ENCODE measurements around the gene UPK3BL1.
"Not testable (repeated sequence)": the region's sequence is repeated elsewhere in the genome, so short reads cannot be mapped to it uniquely, and the experiment has no call there.

UPK3BL1 gene

DNA sequence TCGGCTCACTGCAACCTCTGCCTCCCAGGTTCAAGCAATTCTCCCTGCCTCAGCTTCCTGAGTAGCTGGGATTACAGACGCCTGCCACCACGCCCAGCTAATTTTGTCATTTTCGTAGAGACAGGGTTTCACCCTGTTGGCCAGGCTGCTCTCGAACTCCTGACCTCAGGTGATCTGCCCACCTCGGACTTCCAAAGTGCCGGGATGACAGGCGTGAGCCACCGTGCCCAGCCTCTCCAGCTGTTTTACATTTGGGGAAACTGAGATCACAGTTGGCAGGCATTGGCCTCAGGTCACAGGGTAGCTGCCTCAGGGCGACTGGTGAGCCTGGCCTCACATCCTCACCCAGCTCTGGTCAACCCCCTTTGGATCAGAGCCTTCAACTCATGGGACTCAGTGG is 32.9 kb downstream of the UPK3BL1 start:
- H3K27ac ChIP-seq (ENCODE audit: low read depth, low read length, severe bottlenecking); H3K4me1 ChIP-seq (ENCODE audit: control insufficient read depth, insufficient read depth, low read length, poor library complexity, severe bottlenecking); H3K9me3 ChIP-seq (ENCODE audit: control insufficient read depth, low read length); H3K36me3 ChIP-seq (ENCODE audit: control insufficient read depth, insufficient read depth, low read length); H3K4me3 ChIP-seq (ENCODE audit: extremely low read depth, insufficient read depth, low read length, poor library complexity, severe bottlenecking): not testable (repeated sequence)
- WGBS, 2 experiments (ENCODE audit: insufficient coverage in 2 of 2): 96% methylated on average over 4 of the region's 10 CpGs; no CpG with 5 or more reads in 1 of the 2 experiments

GRCh38 chr7:102606848-102607247 is 35.7 kb downstream of the UPK3BL1 start:
- H3K4me3 ChIP-seq (ENCODE audit: extremely low read depth, insufficient read depth, low read length, poor library complexity, severe bottlenecking); H3K36me3 ChIP-seq (ENCODE audit: control insufficient read depth, insufficient read depth, low read length); H3K27ac ChIP-seq (ENCODE audit: low read depth, low read length, severe bottlenecking); H3K4me1 ChIP-seq (ENCODE audit: control insufficient read depth, insufficient read depth, low read length, poor library complexity, severe bottlenecking); H3K9me3 ChIP-seq (ENCODE audit: control insufficient read depth, low read length): not testable (repeated sequence)
- no CpG with 5 or more reads among the region's 5 CpGs for WGBS, 2 experiments (ENCODE audit: insufficient coverage in 2 of 2)

DNA sequence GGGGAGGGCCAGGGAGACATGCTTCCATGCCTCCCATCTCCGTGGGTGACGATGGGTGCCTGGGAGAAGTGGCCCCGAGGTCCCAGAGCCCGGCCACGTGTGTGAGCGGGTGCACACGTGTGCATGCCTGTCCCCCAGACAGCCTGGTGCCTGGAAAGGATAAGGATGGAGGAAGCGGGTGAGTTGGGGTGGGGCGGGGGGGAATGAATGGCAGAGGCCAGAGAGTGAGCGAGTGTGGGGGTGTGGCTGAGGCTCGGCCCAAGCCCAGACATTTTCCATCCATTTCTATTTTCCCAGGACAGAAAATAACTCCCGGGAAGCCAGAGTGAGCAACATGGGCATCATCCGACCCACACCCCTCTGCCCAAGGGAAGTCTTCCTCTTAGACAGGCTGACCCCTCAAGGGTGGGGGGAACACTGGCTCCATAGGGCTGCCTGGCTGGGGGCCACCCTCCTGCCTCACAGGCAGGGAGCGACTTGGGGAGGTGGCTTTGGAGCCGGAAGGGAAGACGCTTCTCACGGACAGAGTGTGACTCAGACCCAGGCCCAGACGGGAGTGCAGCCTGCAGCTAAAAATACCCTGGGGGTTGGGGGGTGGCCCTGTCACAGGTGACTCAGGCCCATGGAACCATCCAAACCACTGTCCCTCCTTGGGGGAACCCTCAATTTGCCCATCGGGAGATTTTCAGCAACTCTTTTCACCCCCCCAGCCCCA is 38.0 kb downstream of the UPK3BL1 start:
- H3K4me3 ChIP-seq (ENCODE audit: extremely low read depth, insufficient read depth, low read length, poor library complexity, severe bottlenecking); H3K4me1 ChIP-seq (ENCODE audit: control insufficient read depth, insufficient read depth, low read length, poor library complexity, severe bottlenecking); H3K9me3 ChIP-seq (ENCODE audit: control insufficient read depth, low read length); H3K27ac ChIP-seq (ENCODE audit: low read depth, low read length, severe bottlenecking); H3K36me3 ChIP-seq (ENCODE audit: control insufficient read depth, insufficient read depth, low read length): not testable (repeated sequence)
- no CpG with 5 or more reads among the region's 19 CpGs for WGBS, 2 experiments (ENCODE audit: insufficient coverage in 2 of 2)

DNA sequence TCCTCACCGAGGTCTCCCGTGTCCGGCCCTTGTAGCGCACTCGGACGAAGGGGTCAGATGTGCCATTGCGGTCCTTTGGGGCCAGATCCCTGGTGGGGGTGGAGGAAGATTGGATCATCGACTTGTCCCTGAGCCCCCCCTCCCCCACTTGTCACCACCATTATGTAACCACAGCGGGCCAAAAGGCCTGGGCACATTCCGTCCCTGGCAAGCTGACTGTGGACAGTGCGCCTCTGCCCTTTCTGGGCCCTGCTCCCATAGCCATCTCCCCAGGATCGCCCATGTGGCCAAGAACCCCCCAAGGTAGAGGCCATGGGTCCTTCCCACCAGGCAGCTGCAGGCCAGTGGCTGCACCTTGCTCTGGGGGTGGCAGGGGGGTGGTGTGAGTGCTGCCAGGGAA is 40.3 kb downstream of the UPK3BL1 start:
- H3K4me1 ChIP-seq (ENCODE audit: control insufficient read depth, insufficient read depth, low read length, poor library complexity, severe bottlenecking); H3K9me3 ChIP-seq (ENCODE audit: control insufficient read depth, low read length); H3K4me3 ChIP-seq (ENCODE audit: extremely low read depth, insufficient read depth, low read length, poor library complexity, severe bottlenecking); H3K36me3 ChIP-seq (ENCODE audit: control insufficient read depth, insufficient read depth, low read length); H3K27ac ChIP-seq (ENCODE audit: low read depth, low read length, severe bottlenecking): not testable (repeated sequence)
- WGBS, 2 experiments (ENCODE audit: insufficient coverage in 2 of 2): no CpG with 5 or more reads among the region's 12 CpGs

GRCh38 chr7:102599699-102600098 is 42.9 kb downstream of the UPK3BL1 start:
- H3K4me3 ChIP-seq (ENCODE audit: extremely low read depth, insufficient read depth, low read length, poor library complexity, severe bottlenecking); H3K27ac ChIP-seq (ENCODE audit: low read depth, low read length, severe bottlenecking); H3K36me3 ChIP-seq (ENCODE audit: control insufficient read depth, insufficient read depth, low read length); H3K9me3 ChIP-seq (ENCODE audit: control insufficient read depth, low read length); H3K4me1 ChIP-seq (ENCODE audit: control insufficient read depth, insufficient read depth, low read length, poor library complexity, severe bottlenecking): not testable (repeated sequence)
- WGBS, 2 experiments (ENCODE audit: insufficient coverage in 2 of 2): no CpG with 5 or more reads among the region's 9 CpGs

- WGBS, 2 experiments (ENCODE audit: insufficient coverage in 2 of 2): 91 to 100% methylated on average over 2 to 3 of the region's 10 CpGs
- H3K4me3 ChIP-seq (ENCODE audit: extremely low read depth, insufficient read depth, low read length, poor library complexity, severe bottlenecking); H3K4me1 ChIP-seq (ENCODE audit: control insufficient read depth, insufficient read depth, low read length, poor library complexity, severe bottlenecking): not testable (repeated sequence)
Measured at GRCh38 chr7:102596036-102596435, 46.6 kb downstream of the UPK3BL1 start.

GRCh38 chr7:102593637-102594334 is 48.8 kb downstream of the UPK3BL1 start:
- H3K27ac ChIP-seq (ENCODE audit: low read depth, low read length, severe bottlenecking); H3K4me1 ChIP-seq (ENCODE audit: control insufficient read depth, insufficient read depth, low read length, poor library complexity, severe bottlenecking); H3K9me3 ChIP-seq (ENCODE audit: control insufficient read depth, low read length); H3K4me3 ChIP-seq (ENCODE audit: extremely low read depth, insufficient read depth, low read length, poor library complexity, severe bottlenecking); H3K36me3 ChIP-seq (ENCODE audit: control insufficient read depth, insufficient read depth, low read length): not testable (repeated sequence)
- WGBS, 2 experiments (ENCODE audit: insufficient coverage in 2 of 2): no CpG with 5 or more reads among the region's 68 CpGs

More at GRCh38 chr7:102596036-102596435, 46.6 kb downstream of the UPK3BL1 start:
- H3K27ac ChIP-seq (ENCODE audit: low read depth, low read length, severe bottlenecking); H3K9me3 ChIP-seq (ENCODE audit: control insufficient read depth, low read length); H3K36me3 ChIP-seq (ENCODE audit: control insufficient read depth, insufficient read depth, low read length): not testable (repeated sequence)

GRCh38 chr7:102592477-102593019 is 50.0 kb downstream of the UPK3BL1 start:
- H3K27ac ChIP-seq (ENCODE audit: low read depth, low read length, severe bottlenecking); H3K36me3 ChIP-seq (ENCODE audit: control insufficient read depth, insufficient read depth, low read length); H3K4me3 ChIP-seq (ENCODE audit: extremely low read depth, insufficient read depth, low read length, poor library complexity, severe bottlenecking); H3K4me1 ChIP-seq (ENCODE audit: control insufficient read depth, insufficient read depth, low read length, poor library complexity, severe bottlenecking); H3K9me3 ChIP-seq (ENCODE audit: control insufficient read depth, low read length): not testable (repeated sequence)
- WGBS, 2 experiments (ENCODE audit: insufficient coverage in 2 of 2): no CpG with 5 or more reads among the region's 26 CpGs

DNA sequence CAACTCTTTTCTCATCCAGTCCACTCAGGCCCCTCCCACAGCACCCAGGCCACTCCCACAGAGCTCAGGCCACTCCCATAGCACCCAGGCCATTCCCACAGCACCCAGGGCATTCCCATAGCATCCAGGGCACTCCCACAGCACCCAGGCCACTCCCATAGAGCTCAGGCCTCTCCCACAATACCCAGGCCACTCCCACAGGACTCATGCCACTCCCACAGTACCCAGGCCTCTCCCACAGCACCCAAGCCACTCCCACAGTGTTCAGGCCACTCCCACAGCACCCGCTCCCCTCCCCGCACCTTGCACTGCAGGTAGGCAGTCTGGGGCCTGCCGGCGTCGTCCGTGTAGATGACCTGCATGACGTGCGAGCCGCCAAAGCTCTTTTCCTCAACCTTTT is 52.7 kb downstream of the UPK3BL1 start:
- WGBS, 2 experiments (ENCODE audit: insufficient coverage in 2 of 2): no CpG with 5 or more reads among the region's 9 CpGs
- H3K27ac ChIP-seq (ENCODE audit: low read depth, low read length, severe bottlenecking); H3K36me3 ChIP-seq (ENCODE audit: control insufficient read depth, insufficient read depth, low read length); H3K4me1 ChIP-seq (ENCODE audit: control insufficient read depth, insufficient read depth, low read length, poor library complexity, severe bottlenecking); H3K9me3 ChIP-seq (ENCODE audit: control insufficient read depth, low read length); H3K4me3 ChIP-seq (ENCODE audit: extremely low read depth, insufficient read depth, low read length, poor library complexity, severe bottlenecking): not testable (repeated sequence)

Measured in mesodermal cell (in vitro differentiated cells).